ENCODE measurements around the gene EXOC4.

DNA sequence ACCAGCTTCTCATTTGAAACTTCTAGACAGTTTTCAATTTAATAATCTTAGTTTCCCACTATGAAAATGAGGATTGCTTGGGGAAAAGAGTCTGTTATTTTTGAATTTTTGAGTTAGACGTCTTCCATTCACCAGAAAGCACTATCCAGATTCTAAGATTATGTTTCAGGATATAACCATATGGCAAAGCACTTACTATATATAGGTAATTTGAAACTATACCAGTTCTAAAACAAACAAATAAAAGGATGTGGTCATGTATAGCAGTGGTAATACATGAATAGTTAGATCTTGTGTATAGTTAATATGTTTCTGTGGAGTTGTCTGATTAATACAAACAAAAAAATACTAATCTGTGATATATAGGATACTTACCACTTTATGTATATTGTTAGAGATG lies 320.0 kb downstream of the EXOC4 start:
- TF ChIP-seq, protein P1, sequence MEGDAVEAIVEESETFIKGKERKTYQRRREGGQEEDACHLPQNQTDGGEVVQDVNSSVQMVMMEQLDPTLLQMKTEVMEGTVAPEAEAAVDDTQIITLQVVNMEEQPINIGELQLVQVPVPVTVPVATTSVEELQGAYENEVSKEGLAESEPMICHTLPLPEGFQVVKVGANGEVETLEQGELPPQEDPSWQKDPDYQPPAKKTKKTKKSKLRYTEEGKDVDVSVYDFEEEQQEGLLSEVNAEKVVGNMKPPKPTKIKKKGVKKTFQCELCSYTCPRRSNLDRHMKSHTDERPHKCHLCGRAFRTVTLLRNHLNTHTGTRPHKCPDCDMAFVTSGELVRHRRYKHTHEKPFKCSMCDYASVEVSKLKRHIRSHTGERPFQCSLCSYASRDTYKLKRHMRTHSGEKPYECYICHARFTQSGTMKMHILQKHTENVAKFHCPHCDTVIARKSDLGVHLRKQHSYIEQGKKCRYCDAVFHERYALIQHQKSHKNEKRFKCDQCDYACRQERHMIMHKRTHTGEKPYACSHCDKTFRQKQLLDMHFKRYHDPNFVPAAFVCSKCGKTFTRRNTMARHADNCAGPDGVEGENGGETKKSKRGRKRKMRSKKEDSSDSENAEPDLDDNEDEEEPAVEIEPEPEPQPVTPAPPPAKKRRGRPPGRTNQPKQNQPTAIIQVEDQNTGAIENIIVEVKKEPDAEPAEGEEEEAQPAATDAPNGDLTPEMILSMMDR (IDR thresholded peaks at IDR 0.05 in 4 of 5, conservative IDR thresholded peaks at IDR 0.05 in 1 of 5): no peak
- TF ChIP-seq POLR2A (IDR thresholded peaks at IDR 0.05): no peak

All from gastrocnemius medialis (tissue), 4 donors.